Measurements from ENCODE around the gene GALNT9.
"Not testable (repeated sequence)": the region's sequence is repeated elsewhere in the genome, so short reads cannot be mapped to it uniquely, and the experiment has no call there.

Gene GALNT9

GRCh38 chr12:132263451-132264049, 65.8 kb downstream of the GALNT9 start:
- DNase-seq: no peak

- no peak for DNase-seq
These were observed 66.4 kb downstream of the GALNT9 start for GRCh38 chr12:132263061-132263360.

DNA sequence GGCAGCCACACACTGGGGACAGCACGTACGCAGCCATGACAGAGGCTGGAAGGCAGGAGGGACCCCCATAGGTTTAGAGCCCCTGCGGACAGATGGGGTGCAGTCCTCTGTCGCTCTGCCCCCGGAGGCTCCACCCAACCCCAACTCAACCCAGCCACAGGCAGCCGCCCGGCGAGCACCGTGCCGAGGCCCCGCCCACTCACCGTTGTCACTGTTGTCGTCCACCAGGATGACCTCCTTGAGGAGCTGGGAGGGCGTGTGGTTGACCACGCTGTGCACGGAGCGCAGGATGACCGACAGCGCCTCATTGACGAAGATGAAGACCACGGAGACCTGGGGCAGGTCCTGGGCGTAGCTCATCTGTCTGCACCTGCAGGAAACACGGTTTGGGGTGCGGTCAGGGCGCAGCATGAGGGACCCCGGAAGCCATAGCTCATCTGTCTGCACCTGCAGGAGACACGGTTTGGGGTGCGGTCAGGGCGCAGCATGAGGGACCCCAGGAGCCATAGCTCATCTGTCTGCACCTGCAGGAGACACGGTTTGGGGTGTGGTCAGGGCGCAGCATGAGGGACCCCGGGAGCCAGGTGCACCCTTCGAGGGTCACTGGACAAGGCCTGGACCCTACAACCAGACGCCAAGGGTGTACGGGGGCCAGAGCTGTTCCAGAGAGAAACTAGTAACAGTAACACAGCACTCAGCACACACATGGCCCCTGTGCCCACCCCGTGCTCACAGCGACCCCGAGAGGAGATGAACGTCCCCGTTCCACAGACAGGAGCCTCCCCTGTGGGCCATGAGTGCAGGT, 66.9 kb downstream of the GALNT9 start:
- no peak for DNase-seq

GRCh38 chr12:132261328-132262138, 67.9 kb downstream of the GALNT9 start:
- DNase-seq: no peak

DNA sequence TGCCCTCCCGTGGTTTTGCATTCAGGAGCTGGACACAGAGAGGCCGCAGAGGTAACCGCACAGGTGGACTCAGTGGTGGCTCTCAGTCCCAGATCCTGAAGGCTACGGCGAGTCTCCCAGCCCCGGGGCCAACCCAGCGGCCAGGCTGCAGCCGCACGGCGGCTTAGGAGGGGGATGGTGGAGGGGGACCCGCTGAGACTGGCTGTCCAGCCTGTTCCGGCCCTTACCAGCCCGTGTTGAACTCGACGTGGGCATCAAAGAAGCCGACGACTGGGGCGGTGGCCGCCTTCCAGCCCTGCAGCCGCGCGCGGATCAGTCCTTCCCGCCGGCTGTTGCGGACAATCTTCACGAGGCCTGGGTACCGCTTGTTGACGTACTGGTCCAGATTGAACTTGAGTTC, 68.7 kb downstream of the GALNT9 start:
- no peak for DNase-seq

DNA sequence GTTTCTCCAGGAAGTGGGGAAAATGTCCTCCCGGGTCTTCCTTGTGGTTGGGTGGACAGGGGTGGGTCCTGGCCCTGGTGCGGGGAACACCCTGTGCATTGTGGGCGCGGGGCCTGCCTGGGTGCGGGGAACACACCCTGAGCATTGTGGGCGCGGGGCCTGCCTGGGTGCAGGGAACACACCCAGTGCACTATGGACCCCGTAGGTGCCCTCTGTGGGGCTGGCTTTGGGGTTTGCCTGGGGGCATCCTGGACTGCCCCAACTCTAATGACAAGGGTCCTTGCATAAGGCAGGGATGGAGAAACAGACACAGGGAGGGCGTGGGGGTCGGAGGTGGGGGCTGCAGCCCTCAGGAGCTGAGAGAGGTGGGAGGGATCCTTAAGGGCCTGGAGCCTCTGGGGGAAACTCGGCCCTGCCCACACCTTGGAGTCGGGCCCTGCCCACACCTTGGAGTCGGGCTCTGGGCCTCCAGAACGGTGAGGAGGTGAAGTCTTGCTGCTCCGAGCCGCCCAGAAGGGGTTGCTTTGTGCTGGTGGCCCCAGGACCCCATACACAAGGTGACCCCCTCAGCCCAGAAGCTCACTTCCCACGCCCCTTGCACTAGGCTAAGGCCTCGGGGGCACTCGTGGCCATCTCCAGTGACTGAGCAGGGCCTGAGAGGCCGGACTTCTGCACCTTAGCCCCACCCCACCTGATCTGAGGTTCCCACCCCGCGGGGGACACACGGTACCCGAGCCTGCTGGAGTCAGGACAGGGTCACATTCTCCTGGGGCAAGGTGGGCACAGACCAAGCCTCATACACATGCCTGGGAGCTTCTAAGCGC, 69.3 kb downstream of the GALNT9 start:
- DNase-seq: no peak

DNA sequence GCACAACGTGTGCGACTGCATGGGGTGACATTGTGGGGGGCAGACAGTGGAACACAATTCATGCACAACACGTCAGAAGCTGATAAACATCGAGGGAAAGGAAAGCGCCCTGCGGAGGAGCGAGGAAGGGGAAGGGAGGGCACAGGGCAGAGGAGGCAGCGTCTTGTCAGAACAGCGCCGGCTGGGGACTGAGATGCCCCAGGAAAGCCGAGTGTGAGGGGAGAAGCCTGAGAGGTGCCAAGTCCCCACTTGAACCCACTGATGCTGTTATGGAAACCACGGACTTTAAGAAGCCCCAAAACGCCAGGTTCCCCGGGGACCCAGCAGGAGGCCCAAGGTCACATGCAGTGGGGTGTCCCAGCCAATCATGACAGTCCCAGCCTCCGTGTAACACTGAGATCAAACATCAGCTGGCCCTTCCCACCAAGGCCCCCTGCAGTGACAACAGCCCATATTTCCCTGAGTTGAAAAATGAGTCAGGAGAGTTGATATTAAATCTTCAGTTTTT, 70.0 kb downstream of the GALNT9 start:
- no peak for DNase-seq

DNA sequence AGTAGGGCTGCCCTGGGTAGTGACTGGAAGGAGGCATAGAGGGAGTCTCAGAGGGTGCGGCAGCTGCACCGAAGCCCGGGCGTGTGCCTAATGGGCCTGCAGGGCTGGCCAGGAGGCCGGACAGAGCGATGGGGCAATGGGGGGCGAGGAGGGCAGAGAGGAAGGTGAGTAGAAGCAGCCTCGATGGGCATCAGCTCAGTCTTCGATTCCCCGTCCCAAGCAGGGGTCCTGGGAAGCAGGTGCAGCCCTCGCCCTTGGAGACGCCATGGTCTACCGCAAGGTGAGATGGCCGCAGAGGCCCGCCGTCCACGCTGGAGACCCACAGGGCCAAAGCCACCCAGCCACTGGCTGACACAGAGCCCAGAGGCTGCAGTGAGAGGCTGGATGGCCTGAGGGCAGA, 70.8 kb downstream of the GALNT9 start:
- no peak for DNase-seq

DNA sequence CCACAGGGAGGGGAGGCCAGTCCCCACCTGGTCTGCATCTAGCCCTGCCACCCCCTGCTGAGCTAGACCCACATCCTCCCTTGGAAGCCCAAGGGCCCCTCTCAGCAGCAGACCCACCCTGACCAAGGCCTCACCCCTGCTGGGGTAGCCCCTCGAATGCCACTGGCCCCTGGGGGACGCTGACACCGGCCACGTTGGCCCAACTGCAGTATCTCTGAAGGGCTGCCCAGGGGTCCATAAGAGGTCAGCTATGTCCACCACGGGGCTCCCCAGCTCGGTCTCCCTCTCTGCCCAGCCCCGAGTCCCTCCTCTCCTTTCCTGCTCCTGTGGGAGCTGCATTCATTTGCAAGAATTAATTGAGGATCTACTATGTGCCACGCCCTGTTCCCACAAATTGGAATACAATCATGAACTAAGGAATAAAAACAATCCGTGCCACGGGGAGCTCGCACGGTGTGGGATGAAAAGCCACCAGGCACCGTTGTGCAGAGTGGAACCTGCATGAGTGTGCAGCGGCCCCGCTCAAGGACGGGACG, 71.4 kb downstream of the GALNT9 start:
- no peak for DNase-seq

DNA sequence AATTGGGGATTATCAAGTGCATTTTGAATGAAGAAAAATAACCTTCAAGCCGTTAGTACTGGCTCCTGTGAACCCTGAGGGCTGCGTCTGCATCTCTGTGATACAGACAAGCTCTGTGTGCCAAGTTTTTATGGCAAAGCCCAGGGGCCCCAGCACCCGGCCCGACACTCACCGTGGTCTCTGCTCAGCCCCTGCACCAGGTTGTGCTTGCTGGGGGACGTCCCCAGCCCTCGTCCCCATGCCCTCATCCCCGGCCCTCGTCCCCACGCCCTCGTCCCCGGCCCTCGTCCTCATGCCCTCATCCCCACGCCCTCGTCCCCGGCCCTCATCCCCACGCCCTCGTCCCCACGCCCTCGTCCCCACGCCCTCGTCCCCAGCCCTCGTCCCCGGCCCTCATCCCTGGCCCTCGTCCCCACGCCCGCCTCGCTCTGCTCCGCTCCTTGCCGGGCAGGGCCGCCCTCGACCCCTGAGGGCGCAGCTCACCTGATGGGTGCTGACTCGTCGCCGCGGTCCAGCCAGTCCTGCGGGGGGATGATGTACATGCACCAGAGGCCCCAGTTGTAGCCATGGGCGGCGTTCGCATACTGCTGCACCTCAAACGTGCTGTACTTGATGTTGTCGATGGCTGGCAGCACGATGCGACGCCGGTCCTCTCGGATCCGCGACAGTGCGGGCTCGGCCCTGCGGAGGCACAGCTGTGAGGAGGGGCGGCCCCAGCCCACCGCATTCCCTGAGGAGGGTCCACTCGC, 72.0 kb downstream of the GALNT9 start:
- DNase-seq: no peak

DNA sequence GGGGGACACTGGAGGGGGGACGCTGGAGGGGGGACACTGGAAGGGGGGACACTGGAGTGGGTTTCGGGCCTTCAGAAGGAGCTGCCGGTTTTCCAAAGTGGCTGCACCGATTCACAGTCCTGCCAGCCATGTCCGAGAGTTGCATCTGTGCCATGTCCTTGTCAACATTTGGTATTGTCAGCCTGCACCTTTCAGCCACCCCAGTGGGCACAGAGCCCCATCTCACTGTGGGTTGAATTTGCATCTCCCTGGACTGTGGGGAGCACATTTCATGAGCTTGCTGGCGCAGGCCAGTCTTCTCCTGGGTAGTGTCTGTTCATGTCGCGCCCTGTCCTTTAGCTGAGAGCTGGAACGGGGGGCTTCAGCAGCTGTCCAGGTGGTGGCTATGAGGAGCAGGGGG, 72.7 kb downstream of the GALNT9 start:
- DNase-seq: no peak

- DNase-seq: no peak
These were observed 73.7 kb downstream of the GALNT9 start for GRCh38 chr12:132255642-132256041.

GRCh38 chr12:132253698-132254480, 75.5 kb downstream of the GALNT9 start:
- no peak for DNase-seq

- not testable (repeated sequence) for DNase-seq
These were observed 76.4 kb downstream of the GALNT9 start for GRCh38 chr12:132252981-132253380.

DNA sequence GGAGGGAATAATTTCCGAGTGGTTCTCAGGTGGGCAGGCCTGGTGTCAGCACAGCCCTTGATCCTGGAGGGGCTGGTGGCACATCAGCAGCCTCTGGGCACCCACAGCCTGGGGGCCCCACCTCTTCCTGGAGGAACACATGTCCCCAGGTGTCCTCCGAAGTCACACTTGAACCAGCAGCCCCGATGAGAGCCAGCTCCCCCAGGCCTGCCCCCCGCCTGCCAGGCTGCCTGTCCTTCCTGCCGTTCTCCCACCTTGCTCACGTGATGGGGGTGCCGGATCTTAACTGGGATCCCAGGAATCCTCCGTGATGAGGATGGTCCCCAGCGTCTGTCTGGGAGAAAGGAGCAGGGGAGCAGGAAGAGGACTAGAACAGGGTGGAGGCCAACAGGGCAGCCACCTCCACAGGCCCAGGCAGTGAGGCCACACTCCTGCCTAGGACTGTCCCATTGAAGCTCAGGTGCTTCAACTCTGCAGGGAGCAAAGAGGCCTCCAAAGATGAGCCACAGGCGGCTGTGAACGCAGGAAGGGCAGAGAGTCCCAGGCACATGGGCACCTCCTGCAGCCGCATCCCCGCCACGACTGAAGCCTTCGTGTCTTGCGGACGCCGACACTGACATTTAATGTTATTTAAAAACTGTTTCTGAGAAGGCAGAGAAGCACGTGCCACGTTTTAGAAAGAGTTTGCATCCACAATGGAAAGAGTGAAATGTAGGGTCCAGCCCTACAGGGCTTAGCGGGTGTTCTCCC, 77.5 kb downstream of the GALNT9 start:
- no peak for DNase-seq

DNA sequence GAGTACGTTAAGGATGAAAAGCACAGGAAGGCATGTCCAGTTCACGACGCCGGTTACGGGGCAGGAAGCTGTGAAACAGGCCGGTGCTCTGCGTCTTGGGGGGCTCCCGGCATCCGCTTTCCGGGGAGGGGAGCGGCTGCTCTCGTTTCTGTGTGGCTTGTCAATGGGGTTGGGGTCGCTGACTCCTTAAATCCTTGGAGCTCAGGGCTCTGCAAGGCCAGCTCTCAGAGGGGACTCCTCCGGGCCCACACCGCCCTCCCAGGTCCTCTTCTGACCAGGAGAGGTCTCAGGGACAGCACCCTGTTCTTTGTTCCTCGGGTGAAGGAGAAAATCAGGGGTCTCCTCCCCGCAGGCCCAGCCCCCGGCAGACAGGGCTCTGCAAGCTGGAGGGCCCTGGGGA, 78.1 kb downstream of the GALNT9 start:
- DNase-seq: no peak

DNA sequence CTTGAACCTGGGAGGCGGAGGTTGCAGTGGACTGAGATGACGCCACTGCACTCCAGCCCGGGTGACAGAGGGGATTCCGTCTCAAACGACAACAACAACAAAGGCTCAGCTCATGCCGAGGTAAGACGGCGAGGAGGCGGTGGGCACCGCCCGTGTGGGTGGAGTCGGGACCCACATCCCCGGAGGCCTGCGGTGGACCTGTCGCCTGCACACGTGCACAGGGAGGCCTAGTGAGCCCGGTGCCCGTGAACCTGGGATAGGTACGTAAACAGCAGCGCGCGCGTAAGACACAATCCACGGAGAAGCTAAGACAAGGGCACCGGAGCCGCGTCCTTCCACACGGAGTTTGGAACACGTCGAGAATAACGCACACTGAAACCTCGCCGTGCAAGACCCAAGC, 78.7 kb downstream of the GALNT9 start:
- DNase-seq: no peak

GRCh38 chr12:132249689-132250478, 79.5 kb downstream of the GALNT9 start:
- DNase-seq: no peak

- DNase-seq: peak; percentile 15
These were observed 80.8 kb downstream of the GALNT9 start for GRCh38 chr12:132248453-132249167.

Measured in inflammatory macrophage treated with lipopolysaccharide for 4 hours (primary cell).